Measurements from ENCODE around the gene MIER1.

GRCh38 chr1:66944330-66945274 lies 19.8 kb downstream of the MIER1 start:
- TF ChIP-seq CTCF (IDR thresholded peaks at IDR 0.05), result no peak
- no peak for TF ChIP-seq POLR2A (IDR thresholded peaks at IDR 0.05)

Data from prostate gland (tissue), 2 donors.